Parathyroid adenoma (tissue), 2 donors: ENCODE results near the gene CFAP100.
A peak's percentile ranks its signal among the peaks of the same experiment; 100 is the strongest.

Experiments used
- H2AFZ ChIP-seq: fragments of 300-600 bp; sonication (generic); one replicate; pipeline ENCODE4 v1.7.0; 2017; ENCODE audit warnings: antibody characterized with exemption, mild to moderate bottlenecking
- H3K27ac ChIP-seq: fragments of 300-600 bp; sonication (generic); one replicate; pipeline ENCODE4 v1.7.0; 2017
- H3K27me3 ChIP-seq: fragments of 300-600 bp; sonication (generic); one replicate; pipeline ENCODE4 v1.7.0; 2017; ENCODE audit warnings: low read length; ENCODE audit not compliant: control insufficient read depth, insufficient read depth
- H3K36me3 ChIP-seq: fragments of 300-600 bp; sonication (generic); one replicate; pipeline ENCODE4 v1.7.0; 2017; ENCODE audit warnings: low read length; ENCODE audit not compliant: control insufficient read depth, insufficient read depth
- H3K4me1 ChIP-seq: fragments of 300-600 bp; sonication (generic); one replicate; pipeline ENCODE4 v1.7.0; 2017; ENCODE audit warnings: control low read depth
- H3K4me2 ChIP-seq: fragments of 300-600 bp; sonication (generic); one replicate; pipeline ENCODE4 v1.7.0; 2017; ENCODE audit warnings: low read length
- H3K4me3 ChIP-seq: fragments of 300-600 bp; sonication (generic); one replicate; pipeline ENCODE4 v1.7.0; 2017; ENCODE audit warnings: low read depth, low read length
- H3K79me2 ChIP-seq: fragments of 300-600 bp; sonication (generic); one replicate; pipeline ENCODE4 v1.7.0; 2017; ENCODE audit warnings: control low read depth
- H3K9ac ChIP-seq: fragments of 300-600 bp; sonication (generic); one replicate; pipeline ENCODE4 v1.7.0; 2017; ENCODE audit warnings: mild to moderate bottlenecking
- H3K9me3 ChIP-seq: fragments of 300-600 bp; sonication (generic); one replicate; pipeline ENCODE4 v1.7.0; 2017; ENCODE audit warnings: low read length; ENCODE audit not compliant: control insufficient read depth
- TF ChIP-seq, protein P1 (sequence below): fragments of 300-600 bp; sonication (generic); IDR thresholded peaks from one replicate; pipeline ENCODE4 v1.7.0; 2017; ENCODE audit warnings: antibody characterized with exemption, mild to moderate bottlenecking
- donor health status: primary hyperparathyroidism.

CFAP100 gene

DNA sequence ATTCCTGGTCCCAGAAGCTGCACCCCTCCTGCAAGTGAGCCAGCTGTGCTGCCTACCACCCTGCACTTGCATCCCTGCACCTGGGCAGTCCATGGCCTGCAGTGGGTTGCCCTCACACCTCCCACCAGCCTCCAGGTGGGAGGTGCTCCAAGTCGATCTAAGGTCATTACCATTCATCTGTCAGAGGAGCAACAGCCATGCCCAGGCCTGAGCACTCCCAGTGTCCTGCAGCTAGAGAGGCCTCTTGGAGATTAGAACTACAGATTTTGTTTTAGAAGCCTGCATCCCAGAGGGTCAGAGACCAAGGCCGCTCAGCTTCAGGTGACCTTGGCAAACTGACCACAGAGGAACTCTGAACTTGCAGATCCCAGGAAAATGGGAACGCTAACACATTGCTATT is 90.0 kb downstream of the CFAP100 start:
- H3K36me3 ChIP-seq, result no peaks in the 10 kb centered on the region
- H3K27ac ChIP-seq, result no peak overlapping the region
- no peak overlapping the region for H3K4me3 ChIP-seq
- H3K4me1 ChIP-seq, result peaks cover 8% of the 10 kb centered on the region
- no peak overlapping the region for H3K4me2 ChIP-seq
- H3K27me3 ChIP-seq, result no peaks in the 10 kb centered on the region
- peak overlapping the region; percentile 56 for H2AFZ ChIP-seq
- TF ChIP-seq, protein P1, sequence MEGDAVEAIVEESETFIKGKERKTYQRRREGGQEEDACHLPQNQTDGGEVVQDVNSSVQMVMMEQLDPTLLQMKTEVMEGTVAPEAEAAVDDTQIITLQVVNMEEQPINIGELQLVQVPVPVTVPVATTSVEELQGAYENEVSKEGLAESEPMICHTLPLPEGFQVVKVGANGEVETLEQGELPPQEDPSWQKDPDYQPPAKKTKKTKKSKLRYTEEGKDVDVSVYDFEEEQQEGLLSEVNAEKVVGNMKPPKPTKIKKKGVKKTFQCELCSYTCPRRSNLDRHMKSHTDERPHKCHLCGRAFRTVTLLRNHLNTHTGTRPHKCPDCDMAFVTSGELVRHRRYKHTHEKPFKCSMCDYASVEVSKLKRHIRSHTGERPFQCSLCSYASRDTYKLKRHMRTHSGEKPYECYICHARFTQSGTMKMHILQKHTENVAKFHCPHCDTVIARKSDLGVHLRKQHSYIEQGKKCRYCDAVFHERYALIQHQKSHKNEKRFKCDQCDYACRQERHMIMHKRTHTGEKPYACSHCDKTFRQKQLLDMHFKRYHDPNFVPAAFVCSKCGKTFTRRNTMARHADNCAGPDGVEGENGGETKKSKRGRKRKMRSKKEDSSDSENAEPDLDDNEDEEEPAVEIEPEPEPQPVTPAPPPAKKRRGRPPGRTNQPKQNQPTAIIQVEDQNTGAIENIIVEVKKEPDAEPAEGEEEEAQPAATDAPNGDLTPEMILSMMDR, result no peak
- no peak overlapping the region for H3K9ac ChIP-seq
- no peaks in the 10 kb centered on the region for H3K9me3 ChIP-seq
- no peaks in the 10 kb centered on the region for H3K79me2 ChIP-seq

DNA sequence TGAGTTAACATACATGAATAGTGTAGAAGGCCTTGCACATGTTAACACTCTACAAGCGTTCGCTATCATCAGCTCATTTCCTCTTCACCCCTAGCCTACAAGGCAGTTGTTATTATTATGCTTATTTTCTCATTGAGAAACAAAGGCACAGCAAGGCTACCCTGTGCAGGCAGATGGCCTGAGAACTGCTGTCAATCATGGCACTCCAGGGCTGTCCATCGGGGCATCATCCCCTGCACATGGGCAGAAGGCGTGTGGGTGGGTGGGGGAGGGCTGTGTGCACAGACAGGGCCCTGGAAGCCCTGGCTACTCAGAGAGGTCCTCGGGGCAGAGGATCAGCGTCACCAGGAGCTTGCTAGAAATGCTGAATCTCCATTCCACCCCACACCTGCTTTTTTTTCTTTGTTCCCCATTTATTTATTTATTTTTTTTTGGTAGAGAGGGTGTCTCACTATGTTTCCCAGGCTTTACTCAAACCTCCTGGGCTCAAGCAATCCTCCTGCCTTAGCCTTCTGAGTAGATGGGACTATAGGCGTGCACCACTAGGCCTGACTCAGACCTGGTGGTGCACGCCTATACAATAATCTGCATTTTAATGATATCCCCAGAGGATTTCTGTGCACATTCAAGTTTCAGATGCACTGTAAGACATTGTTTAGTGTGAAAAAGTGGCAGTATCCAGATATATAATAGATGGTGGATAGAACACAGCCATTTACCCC is 90.6 kb downstream of the CFAP100 start:
- TF ChIP-seq, protein P1, result no peak
- Histone ChIP-seq H2AFZ (no peak overlapping the region), H3K4me3 (no peak overlapping the region), H3K9ac (no peak overlapping the region), H3K27ac (no peak overlapping the region), H3K4me1 (peaks cover 8% of the 10 kb centered on the region), H3K79me2 (no peaks in the 10 kb centered on the region), H3K27me3 (no peaks in the 10 kb centered on the region), H3K9me3 (no peaks in the 10 kb centered on the region), H3K36me3 (no peaks in the 10 kb centered on the region), H3K4me2 (no peak overlapping the region)

DNA sequence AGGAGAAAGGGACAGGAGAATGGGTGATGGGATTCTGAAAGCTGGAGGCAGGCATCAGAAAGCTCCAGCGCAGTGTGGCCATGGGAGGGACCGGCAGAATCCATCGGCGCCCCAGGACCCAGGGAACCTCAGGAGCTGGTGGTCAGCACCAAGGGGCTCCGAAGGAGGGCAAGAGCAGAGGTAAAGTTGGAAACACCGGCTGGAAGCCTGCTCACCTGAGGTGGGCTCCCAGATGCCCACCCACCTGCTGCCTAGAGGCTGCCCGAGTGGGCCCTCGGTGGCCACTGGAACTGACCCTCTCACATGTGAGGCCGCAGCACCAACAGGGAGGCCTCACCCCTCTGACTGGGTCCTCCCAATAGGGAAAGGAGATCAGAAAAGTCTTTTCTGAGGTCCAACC is 91.2 kb downstream of the CFAP100 start:
- no peaks in the 10 kb centered on the region for H3K79me2 ChIP-seq
- H3K9ac ChIP-seq, result no peak overlapping the region
- H3K4me3 ChIP-seq, result no peak overlapping the region
- no peaks in the 10 kb centered on the region for H3K27me3 ChIP-seq
- H3K4me1 ChIP-seq, result peaks cover 8% of the 10 kb centered on the region
- H3K36me3 ChIP-seq, result no peaks in the 10 kb centered on the region
- H3K27ac ChIP-seq, result no peak overlapping the region
- H3K4me2 ChIP-seq, result no peak overlapping the region
- H3K9me3 ChIP-seq, result no peaks in the 10 kb centered on the region
- no peak overlapping the region for H2AFZ ChIP-seq
- TF ChIP-seq, protein P1, result no peak
